GM12878 (cell line): ENCODE results near the gene RPS19BP1. TPM values are rescaled to one million over a fixed set of nuclear protein-coding genes. Genes with fewer than 3 reads are reported as not detected.

Experiments used
- ATAC-seq: fragments of 200-7000 bp; cut with Tn5 transposase; 3 replicates; pipeline ENCODE4 v1.9.1; 2020; ENCODE audit warnings: mild to moderate bottlenecking, moderate library complexity
- BruUV-seq: library from RNA; stranded (reverse); fragments of 400-500 nt; replicated peaks from 2 replicates; lab custom pipeline; 2021; lab: Mats Ljungman, UMichigan
- CTCF ChIA-PET: fragments of 300-600 bp; sonication (Branson Sonifier 250); formaldehyde crosslinking; extraction: SDS; loops from one replicate; lab custom pipeline; 2021; ENCODE audit warnings: inconsistent platforms; lab: Yijun Ruan, JAX
- POLR2A ChIA-PET: fragments of 350-600 bp; formaldehyde crosslinking; extraction: SDS; loops from one replicate; lab custom pipeline; 2021; ENCODE audit warnings: inconsistent platforms; lab: Charles Lee
- RAD21 ChIA-PET: fragments of 300-600 bp; sonication (Branson Sonifier 250); formaldehyde crosslinking; loops from one replicate; lab custom pipeline; 2023; ENCODE audit warnings: antibody characterized with exemption; ENCODE audit not compliant: unreplicated experiment; lab: Charles Lee
- SMC1A ChIA-PET: fragments of 300-600 bp; sonication (Branson Sonifier 250); formaldehyde crosslinking; loops from one replicate; lab custom pipeline; 2023; ENCODE audit not compliant: unreplicated experiment, uncharacterized antibody; lab: Charles Lee
- DNase-seq: peaks from one replicate; pipeline ENCODE4 v3.0.0-alpha.2; 2011; ENCODE audit warnings: low read depth, low spot score
- FAIRE-seq: peaks from 3 replicates; lab custom pipeline; 2011; peaks lifted over from hg19 to GRCh38; lab: Jason Lieb, UNC
- H2AFZ ChIP-seq: 2 replicates; pipeline ENCODE4 v1.6.0; 2011; ENCODE audit warnings: low read depth, low read length, control low read depth; ENCODE audit not compliant: control insufficient read depth
- H3K27ac ChIP-seq: 2 replicates; pipeline ENCODE4 v1.5.1; 2011; ENCODE audit warnings: control low read depth; ENCODE audit not compliant: control insufficient read depth, insufficient read depth
- H3K27me3 ChIP-seq, 2 experiments: replicated peaks in 1 of 2; 2 replicates each; pipeline versions ENCODE4 v1.6.0 to v1.6.1; 2011; ENCODE audit warnings: low read length in 1 of 2; ENCODE audit not compliant: control insufficient read depth in 2 of 2, insufficient read depth in 2 of 2
- H3K36me3 ChIP-seq, 2 experiments: 2 replicates each; pipeline ENCODE4 v1.5.1; 2011; ENCODE audit warnings: low read length in 1 of 2; ENCODE audit not compliant: control insufficient read depth in 2 of 2, insufficient read depth in 2 of 2
- H3K4me1 ChIP-seq: 2 replicates; pipeline ENCODE4 v1.6.1; 2011; ENCODE audit warnings: mild to moderate bottlenecking, low read length, moderate library complexity, mixed read lengths; ENCODE audit not compliant: control insufficient read depth, insufficient read depth
- H3K4me2 ChIP-seq: 2 replicates; pipeline ENCODE4 v1.6.0; 2011; ENCODE audit warnings: control low read depth; ENCODE audit not compliant: control insufficient read depth, insufficient read depth
- H3K4me3 ChIP-seq: fragments of 200-600 bp; sonication (generic); 2 replicates; pipeline ENCODE4 v1.5.1; 2016
- H3K79me2 ChIP-seq: 2 replicates; pipeline ENCODE4 v1.6.0; 2011; ENCODE audit warnings: low read length; ENCODE audit not compliant: control insufficient read depth, insufficient read depth
- H3K9ac ChIP-seq: 2 replicates; pipeline ENCODE4 v1.8.0; 2011; ENCODE audit warnings: low read length, control low read depth, mixed read lengths; ENCODE audit not compliant: control insufficient read depth, insufficient read depth
- H3K9me3 ChIP-seq: replicated peaks from 3 replicates; pipeline ENCODE4 v1.5.1; 2011; ENCODE audit warnings: mild to moderate bottlenecking, low read length; ENCODE audit not compliant: control insufficient read depth, insufficient read depth
- H4K20me1 ChIP-seq: 2 replicates; pipeline ENCODE4 v1.6.0; 2011; ENCODE audit not compliant: control insufficient read depth, insufficient read depth
- ATF3 ChIP-seq: IDR thresholded peaks from 2 replicates; pipeline ENCODE4 v1.6.1; 2011; ENCODE audit warnings: low read depth, mild to moderate bottlenecking, low read length, moderate library complexity, borderline replicate concordance; ENCODE audit errors: extremely low read depth
- DPF2 ChIP-seq: fragments of 450-650 bp; IDR thresholded peaks from 2 replicates; pipeline ENCODE4 v1.6.1; 2017; ENCODE audit warnings: mild to moderate bottlenecking
- GABPA ChIP-seq: IDR thresholded peaks from 2 replicates; pipeline ENCODE4 v1.6.1; 2014; ENCODE audit warnings: antibody characterized with exemption, low read depth, mild to moderate bottlenecking, inconsistent platforms
- RCOR1 ChIP-seq: conservative IDR thresholded peaks from 2 replicates; pipeline ENCODE4 v1.6.1; 2012; ENCODE audit warnings: low read depth, low read length, improper control_type of control experiment
- SMAD5 ChIP-seq: IDR thresholded peaks from 2 replicates; pipeline ENCODE4 v1.6.1; 2016; ENCODE audit warnings: antibody characterized with exemption, low read depth
- SREBF1 ChIP-seq: IDR thresholded peaks from 2 replicates; pipeline ENCODE4 v1.6.1; 2012; ENCODE audit warnings: mild to moderate bottlenecking, low read length
- WRNIP1 ChIP-seq: IDR thresholded peaks from 2 replicates; pipeline ENCODE4 v1.6.1; 2011; ENCODE audit warnings: low read depth, low read length, improper control_type of control experiment, borderline replicate concordance
- WGBS: methylation state at CpG from one replicate; pipeline ENCODE4 v1.1.6; 2016; ENCODE audit warnings: low lambda C conversion rate; ENCODE audit not compliant: insufficient replicate concordance, insufficient coverage; ENCODE audit errors: missing lambda C conversion rate; 5-methylcytosine and 5-hydroxymethylcytosine counted together
- in situ Hi-C: fragments of 300-500 bp; cut with MboI; formaldehyde crosslinking; loops from 9 replicates; pipeline ENCODE4 v1.14.3; 2018; ENCODE audit warnings: mixed read lengths
- intact Hi-C: fragments of 100-400 bp; cut with micrococcal nuclease; formaldehyde crosslinking; loops from one replicate; pipeline ENCODE4 v1.14.2; 2022; ENCODE audit not compliant: unreplicated experiment
- polyA plus RNA-seq, 11 experiments: library from polyadenylated mRNA; depleted of rRNA in 4 of 11; unstranded in 6 of 11; stranded (reverse) in 5 of 11; fragments of >200 nt; fragmentation: Nextera tagmentation in 4 of 11; fragmentation: Illumina TruSeq in 1 of 11; extraction: Ambion mirVana in 4 of 11; extraction: Trizol in 1 of 11; gene quantifications; 1 replicate in 1 of 11; 2 replicates in 10 of 11; pipeline versions ENCODE4 v1.2.1 to v1.2.3, GENCODE V29; 2011 to 2016; ENCODE audit warnings: inconsistent platforms in 2 of 11, missing spikeins in 2 of 11, low read depth in 1 of 11
- total RNA-seq, 4 experiments: library from RNA; depleted of rRNA in 3 of 4; stranded (reverse); fragments of >200 nt in 3 of 4; fragmentation: Illumina TruSeq in 1 of 4; extraction: Trizol in 1 of 4; gene quantifications; 2 replicates each; pipeline versions ENCODE4 v1.2.1 to v1.2.3, GENCODE V29; 2013 to 2021
- TF ChIP-seq, protein P1 (sequence below): fragments of 450-650 bp; conservative IDR thresholded peaks from 2 replicates; pipeline ENCODE4 v1.6.1; 2017; ENCODE audit warnings: mild to moderate bottlenecking, moderate library complexity

RPS19BP1 gene
- total and polyA plus RNA-seq, 10 of the 15 experiments (the other 5 are each of a cell fraction or from before 2014, with no cell fraction given), result 2.7 to 206 (median 78.6) TPM

DNA sequence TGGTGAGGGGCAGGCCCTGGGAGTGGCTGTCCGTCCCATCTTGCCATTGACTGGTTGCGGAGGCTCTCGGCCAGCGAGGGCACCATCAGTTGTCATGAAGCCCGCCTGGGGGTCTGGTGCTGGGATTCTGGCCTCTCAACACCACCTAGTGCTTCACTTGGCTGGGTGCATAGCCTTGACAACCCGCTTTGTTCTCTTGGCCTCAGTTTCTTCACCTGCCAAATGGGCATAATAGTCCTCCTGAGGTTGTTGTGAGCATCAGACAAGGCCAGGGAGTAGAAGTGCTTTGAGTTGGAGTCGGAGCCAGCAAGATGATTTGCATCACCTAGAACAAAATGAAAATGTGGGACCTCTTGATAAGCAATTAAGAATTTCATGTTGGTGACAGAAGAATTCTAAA is 36.5 kb upstream of the RPS19BP1 start:
- DNase-seq (no peak), ATAC-seq (no peak), FAIRE-seq (no peak)
- ChIA-PET SMC1A (no interaction called here), POLR2A (no interaction called here), CTCF (no interaction called here), RAD21 (no interaction called here)
- Histone ChIP-seq H3K4me1 (no peaks in the 10 kb centered on the region), H3K36me3 (no peaks in the 10 kb centered on the region), H3K9me3 (no peaks in the 10 kb centered on the region), H3K9ac (no peak overlapping the region), H3K27ac (no peak overlapping the region), H3K4me3 (no peak overlapping the region), H3K79me2 (no peaks in the 10 kb centered on the region), H2AFZ (no peak overlapping the region), H3K27me3 (no peaks in the 10 kb centered on the region; a peak in 1 of 4 replicates), H4K20me1 (no peaks in the 10 kb centered on the region), H3K4me2 (no peak overlapping the region)
- 46% methylated on average over 7 of the region's 7 CpGs for WGBS
- BruUV-seq, result no TSS peak
- in situ Hi-C loops (no loop called here), intact Hi-C loops (no loop called here)
- TF ChIP-seq SREBF1 (no peak), GABPA (no peak), SMAD5 (no peak), RCOR1 (no peak), DPF2 (no peak), ATF3 (no peak), WRNIP1 (no peak)
- TF ChIP-seq, protein P1, sequence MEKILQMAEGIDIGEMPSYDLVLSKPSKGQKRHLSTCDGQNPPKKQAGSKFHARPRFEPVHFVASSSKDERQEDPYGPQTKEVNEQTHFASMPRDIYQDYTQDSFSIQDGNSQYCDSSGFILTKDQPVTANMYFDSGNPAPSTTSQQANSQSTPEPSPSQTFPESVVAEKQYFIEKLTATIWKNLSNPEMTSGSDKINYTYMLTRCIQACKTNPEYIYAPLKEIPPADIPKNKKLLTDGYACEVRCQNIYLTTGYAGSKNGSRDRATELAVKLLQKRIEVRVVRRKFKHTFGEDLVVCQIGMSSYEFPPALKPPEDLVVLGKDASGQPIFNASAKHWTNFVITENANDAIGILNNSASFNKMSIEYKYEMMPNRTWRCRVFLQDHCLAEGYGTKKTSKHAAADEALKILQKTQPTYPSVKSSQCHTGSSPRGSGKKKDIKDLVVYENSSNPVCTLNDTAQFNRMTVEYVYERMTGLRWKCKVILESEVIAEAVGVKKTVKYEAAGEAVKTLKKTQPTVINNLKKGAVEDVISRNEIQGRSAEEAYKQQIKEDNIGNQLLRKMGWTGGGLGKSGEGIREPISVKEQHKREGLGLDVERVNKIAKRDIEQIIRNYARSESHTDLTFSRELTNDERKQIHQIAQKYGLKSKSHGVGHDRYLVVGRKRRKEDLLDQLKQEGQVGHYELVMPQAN, result no peak
